HepG2 (cell line): ENCODE data around the gene MIOS. TPM values are rescaled to one million over a fixed set of nuclear protein-coding genes. Genes with fewer than 3 reads are reported as not detected.
A peak's percentile ranks its signal among the peaks of the same experiment; 100 is the strongest.

Experiments
- ARHGAP35 ChIP-seq: sonication (generic); formaldehyde crosslinking; IDR thresholded peaks from 2 replicates; pipeline ENCODE4 v1.9.0; 2022; ENCODE audit warnings: mild to moderate bottlenecking, inconsistent platforms, moderate library complexity, missing genetic modification reagents, borderline replicate concordance
- BRD4 ChIP-seq: sonication (generic); formaldehyde crosslinking; IDR thresholded peaks from 2 replicates; pipeline ENCODE4 v1.4.0; 2020; ENCODE audit warnings: missing genetic modification reagents
- HES4 ChIP-seq: sonication (generic); formaldehyde crosslinking; IDR thresholded peaks from 2 replicates; pipeline ENCODE4 v1.9.0; 2021; ENCODE audit warnings: mild to moderate bottlenecking, missing genetic modification reagents, borderline replicate concordance
- MLLT10 ChIP-seq: sonication (generic); formaldehyde crosslinking; IDR thresholded peaks from 2 replicates; pipeline ENCODE4 v1.4.0; 2020; ENCODE audit warnings: missing genetic modification reagents
- YEATS4 ChIP-seq: sonication (generic); formaldehyde crosslinking; IDR thresholded peaks from 2 replicates; pipeline ENCODE4 v1.4.0; 2020; ENCODE audit warnings: missing genetic modification reagents, borderline replicate concordance
- ZNF720 ChIP-seq: sonication (generic); formaldehyde crosslinking; IDR thresholded peaks from 2 replicates; pipeline ENCODE4 v1.4.0; 2020; ENCODE audit warnings: missing genetic modification reagents
- ZSCAN30 ChIP-seq: sonication (generic); formaldehyde crosslinking; IDR thresholded peaks from 2 replicates; pipeline ENCODE4 v1.5.0; 2020; ENCODE audit warnings: mild to moderate bottlenecking, missing genetic modification reagents
- polyA plus RNA-seq, 8 experiments: library from polyadenylated mRNA; depleted of rRNA in 3 of 8; stranded (reverse) in 7 of 8; unstranded in 1 of 8; fragments of >200 nt; fragmentation: Illumina TruSeq in 4 of 8; extraction: Trizol in 4 of 8; gene quantifications; 2 replicates each; pipeline versions ENCODE4 v1.2.1 to v1.2.3, GENCODE V29; 2011 to 2016; ENCODE audit warnings: low read depth in 4 of 8, missing spikeins in 1 of 8, mixed read lengths in 1 of 8; ENCODE audit not compliant: insufficient read depth in 1 of 8
- total RNA-seq, 5 experiments: library from RNA; depleted of rRNA; stranded (reverse); fragments of >200 nt; fragmentation: Illumina TruSeq; extraction: Trizol; gene quantifications; 2 replicates each; pipeline ENCODE4 v1.2.3, GENCODE V29; 2016; ENCODE audit warnings: low read depth in 1 of 5
- TF ChIP-seq, protein P1 (sequence below): sonication (generic); formaldehyde crosslinking; IDR thresholded peaks from 2 replicates; pipeline ENCODE4 v1.8.1; 2022; ENCODE audit warnings: low read depth, mild to moderate bottlenecking, missing genetic modification reagents
- TF ChIP-seq, protein P2 (sequence below): sonication (generic); formaldehyde crosslinking; conservative IDR thresholded peaks from 2 replicates; pipeline ENCODE4 v1.8.0; 2022; ENCODE audit warnings: low read depth, missing genetic modification reagents
- TF ChIP-seq, protein P3 (sequence below): sonication (generic); formaldehyde crosslinking; IDR thresholded peaks from 2 replicates; pipeline ENCODE4 v1.9.0; 2021; ENCODE audit warnings: missing genetic modification reagents, borderline replicate concordance
- TF ChIP-seq, protein P4 (sequence below): IDR thresholded peaks from 2 replicates; pipeline ENCODE4 v1.6.1; 2016; ENCODE audit warnings: low read depth, control low read depth
- TF ChIP-seq, protein P5 (sequence below): sonication (generic); formaldehyde crosslinking; IDR thresholded peaks from 2 replicates; pipeline ENCODE4 v1.4.0; 2020; ENCODE audit warnings: missing genetic modification reagents, borderline replicate concordance
- TF ChIP-seq, protein P6 (sequence below): IDR thresholded peaks from 2 replicates; pipeline ENCODE4 v1.6.1; 2012; ENCODE audit warnings: inconsistent platforms

Gene MIOS
- total and polyA plus RNA-seq, 2 of the 13 experiments (the other 11 are each of a cell fraction or from before 2014, with no cell fraction given) = 15.2 to 33.5 TPM

DNA sequence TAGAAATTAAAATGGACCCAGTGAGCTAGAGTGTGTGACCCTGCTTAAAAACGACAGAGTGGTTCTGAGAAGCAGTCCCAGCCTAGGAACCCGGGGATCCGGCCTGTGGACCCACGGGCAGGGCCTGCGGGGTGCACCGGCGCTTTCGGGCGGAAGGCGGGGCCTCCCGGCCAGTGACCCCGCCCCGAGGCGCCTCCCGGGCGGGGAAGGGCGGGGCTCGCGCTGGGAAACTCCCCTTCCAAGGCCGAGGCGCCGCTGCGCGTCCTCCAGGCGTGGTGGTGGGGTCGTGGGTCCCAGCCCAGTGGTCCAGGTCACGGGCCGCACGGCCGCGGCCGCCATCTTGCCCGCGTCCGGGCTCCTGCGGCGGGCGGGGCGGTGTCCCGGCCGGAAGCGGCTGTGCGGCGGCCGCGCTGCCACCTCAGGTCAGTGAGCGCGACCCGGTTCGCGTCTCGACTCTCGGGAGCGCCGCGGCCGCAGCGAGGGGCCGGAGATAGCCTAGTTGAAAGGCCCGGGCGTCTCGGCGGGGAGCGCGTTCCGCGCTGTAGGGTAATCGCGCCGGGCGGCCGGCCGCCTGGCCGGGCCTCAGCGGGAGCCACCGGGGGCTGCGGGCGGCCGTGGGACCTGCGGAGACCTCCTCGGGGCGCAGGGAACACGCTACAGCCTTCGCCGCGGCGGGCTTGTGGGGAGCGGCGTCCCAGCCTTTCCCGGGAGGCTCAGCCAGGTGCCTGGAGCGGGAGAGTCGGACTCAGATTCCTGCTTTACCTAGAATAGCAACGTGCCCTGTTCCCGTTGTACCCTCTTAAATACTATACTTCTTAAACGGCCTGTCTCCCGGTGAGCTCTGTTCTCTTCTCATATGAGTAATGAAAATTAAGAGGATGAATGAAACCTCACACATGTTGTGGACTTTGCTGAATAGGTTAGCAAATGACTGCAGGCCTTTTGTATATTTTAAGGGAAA is at the start of gene MIOS (continued):
- TF ChIP-seq, protein P1, sequence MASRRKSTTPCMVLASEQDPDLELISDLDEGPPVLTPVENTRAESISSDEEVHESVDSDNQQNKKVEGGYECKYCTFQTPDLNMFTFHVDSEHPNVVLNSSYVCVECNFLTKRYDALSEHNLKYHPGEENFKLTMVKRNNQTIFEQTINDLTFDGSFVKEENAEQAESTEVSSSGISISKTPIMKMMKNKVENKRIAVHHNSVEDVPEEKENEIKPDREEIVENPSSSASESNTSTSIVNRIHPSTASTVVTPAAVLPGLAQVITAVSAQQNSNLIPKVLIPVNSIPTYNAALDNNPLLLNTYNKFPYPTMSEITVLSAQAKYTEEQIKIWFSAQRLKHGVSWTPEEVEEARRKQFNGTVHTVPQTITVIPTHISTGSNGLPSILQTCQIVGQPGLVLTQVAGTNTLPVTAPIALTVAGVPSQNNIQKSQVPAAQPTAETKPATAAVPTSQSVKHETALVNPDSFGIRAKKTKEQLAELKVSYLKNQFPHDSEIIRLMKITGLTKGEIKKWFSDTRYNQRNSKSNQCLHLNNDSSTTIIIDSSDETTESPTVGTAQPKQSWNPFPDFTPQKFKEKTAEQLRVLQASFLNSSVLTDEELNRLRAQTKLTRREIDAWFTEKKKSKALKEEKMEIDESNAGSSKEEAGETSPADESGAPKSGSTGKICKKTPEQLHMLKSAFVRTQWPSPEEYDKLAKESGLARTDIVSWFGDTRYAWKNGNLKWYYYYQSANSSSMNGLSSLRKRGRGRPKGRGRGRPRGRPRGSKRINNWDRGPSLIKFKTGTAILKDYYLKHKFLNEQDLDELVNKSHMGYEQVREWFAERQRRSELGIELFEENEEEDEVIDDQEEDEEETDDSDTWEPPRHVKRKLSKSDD (CRISPR knock-in tag) = 0 out of 2 replicates have a peak, but pooled peaks have one; percentile 61
- TF ChIP-seq BRD4 (CRISPR knock-in tag) = no peak
- no peak for TF ChIP-seq MLLT10 (CRISPR knock-in tag)
- TF ChIP-seq, protein P2, sequence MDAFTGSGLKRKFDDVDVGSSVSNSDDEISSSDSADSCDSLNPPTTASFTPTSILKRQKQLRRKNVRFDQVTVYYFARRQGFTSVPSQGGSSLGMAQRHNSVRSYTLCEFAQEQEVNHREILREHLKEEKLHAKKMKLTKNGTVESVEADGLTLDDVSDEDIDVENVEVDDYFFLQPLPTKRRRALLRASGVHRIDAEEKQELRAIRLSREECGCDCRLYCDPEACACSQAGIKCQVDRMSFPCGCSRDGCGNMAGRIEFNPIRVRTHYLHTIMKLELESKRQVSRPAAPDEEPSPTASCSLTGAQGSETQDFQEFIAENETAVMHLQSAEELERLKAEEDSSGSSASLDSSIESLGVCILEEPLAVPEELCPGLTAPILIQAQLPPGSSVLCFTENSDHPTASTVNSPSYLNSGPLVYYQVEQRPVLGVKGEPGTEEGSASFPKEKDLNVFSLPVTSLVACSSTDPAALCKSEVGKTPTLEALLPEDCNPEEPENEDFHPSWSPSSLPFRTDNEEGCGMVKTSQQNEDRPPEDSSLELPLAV (CRISPR knock-in tag) = no peak
- TF ChIP-seq ZSCAN30 (CRISPR knock-in tag) = no peak
- no peak for TF ChIP-seq ZNF720 (CRISPR knock-in tag)
- TF ChIP-seq, protein P3, sequence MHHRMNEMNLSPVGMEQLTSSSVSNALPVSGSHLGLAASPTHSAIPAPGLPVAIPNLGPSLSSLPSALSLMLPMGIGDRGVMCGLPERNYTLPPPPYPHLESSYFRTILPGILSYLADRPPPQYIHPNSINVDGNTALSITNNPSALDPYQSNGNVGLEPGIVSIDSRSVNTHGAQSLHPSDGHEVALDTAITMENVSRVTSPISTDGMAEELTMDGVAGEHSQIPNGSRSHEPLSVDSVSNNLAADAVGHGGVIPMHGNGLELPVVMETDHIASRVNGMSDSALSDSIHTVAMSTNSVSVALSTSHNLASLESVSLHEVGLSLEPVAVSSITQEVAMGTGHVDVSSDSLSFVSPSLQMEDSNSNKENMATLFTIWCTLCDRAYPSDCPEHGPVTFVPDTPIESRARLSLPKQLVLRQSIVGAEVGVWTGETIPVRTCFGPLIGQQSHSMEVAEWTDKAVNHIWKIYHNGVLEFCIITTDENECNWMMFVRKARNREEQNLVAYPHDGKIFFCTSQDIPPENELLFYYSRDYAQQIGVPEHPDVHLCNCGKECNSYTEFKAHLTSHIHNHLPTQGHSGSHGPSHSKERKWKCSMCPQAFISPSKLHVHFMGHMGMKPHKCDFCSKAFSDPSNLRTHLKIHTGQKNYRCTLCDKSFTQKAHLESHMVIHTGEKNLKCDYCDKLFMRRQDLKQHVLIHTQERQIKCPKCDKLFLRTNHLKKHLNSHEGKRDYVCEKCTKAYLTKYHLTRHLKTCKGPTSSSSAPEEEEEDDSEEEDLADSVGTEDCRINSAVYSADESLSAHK (CRISPR knock-in tag) = no peak
- TF ChIP-seq, protein P4, sequence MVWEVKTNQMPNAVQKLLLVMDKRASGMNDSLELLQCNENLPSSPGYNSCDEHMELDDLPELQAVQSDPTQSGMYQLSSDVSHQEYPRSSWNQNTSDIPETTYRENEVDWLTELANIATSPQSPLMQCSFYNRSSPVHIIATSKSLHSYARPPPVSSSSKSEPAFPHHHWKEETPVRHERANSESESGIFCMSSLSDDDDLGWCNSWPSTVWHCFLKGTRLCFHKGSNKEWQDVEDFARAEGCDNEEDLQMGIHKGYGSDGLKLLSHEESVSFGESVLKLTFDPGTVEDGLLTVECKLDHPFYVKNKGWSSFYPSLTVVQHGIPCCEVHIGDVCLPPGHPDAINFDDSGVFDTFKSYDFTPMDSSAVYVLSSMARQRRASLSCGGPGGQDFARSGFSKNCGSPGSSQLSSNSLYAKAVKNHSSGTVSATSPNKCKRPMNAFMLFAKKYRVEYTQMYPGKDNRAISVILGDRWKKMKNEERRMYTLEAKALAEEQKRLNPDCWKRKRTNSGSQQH (CRISPR knock-in tag) = no peak
- no peak for TF ChIP-seq ARHGAP35 (CRISPR knock-in tag)
- TF ChIP-seq YEATS4 (CRISPR knock-in tag) = peak; percentile 93
- TF ChIP-seq HES4 (CRISPR knock-in tag) = peak; percentile 76; the same call in 1 of the 2 replicates
- TF ChIP-seq, protein P5, sequence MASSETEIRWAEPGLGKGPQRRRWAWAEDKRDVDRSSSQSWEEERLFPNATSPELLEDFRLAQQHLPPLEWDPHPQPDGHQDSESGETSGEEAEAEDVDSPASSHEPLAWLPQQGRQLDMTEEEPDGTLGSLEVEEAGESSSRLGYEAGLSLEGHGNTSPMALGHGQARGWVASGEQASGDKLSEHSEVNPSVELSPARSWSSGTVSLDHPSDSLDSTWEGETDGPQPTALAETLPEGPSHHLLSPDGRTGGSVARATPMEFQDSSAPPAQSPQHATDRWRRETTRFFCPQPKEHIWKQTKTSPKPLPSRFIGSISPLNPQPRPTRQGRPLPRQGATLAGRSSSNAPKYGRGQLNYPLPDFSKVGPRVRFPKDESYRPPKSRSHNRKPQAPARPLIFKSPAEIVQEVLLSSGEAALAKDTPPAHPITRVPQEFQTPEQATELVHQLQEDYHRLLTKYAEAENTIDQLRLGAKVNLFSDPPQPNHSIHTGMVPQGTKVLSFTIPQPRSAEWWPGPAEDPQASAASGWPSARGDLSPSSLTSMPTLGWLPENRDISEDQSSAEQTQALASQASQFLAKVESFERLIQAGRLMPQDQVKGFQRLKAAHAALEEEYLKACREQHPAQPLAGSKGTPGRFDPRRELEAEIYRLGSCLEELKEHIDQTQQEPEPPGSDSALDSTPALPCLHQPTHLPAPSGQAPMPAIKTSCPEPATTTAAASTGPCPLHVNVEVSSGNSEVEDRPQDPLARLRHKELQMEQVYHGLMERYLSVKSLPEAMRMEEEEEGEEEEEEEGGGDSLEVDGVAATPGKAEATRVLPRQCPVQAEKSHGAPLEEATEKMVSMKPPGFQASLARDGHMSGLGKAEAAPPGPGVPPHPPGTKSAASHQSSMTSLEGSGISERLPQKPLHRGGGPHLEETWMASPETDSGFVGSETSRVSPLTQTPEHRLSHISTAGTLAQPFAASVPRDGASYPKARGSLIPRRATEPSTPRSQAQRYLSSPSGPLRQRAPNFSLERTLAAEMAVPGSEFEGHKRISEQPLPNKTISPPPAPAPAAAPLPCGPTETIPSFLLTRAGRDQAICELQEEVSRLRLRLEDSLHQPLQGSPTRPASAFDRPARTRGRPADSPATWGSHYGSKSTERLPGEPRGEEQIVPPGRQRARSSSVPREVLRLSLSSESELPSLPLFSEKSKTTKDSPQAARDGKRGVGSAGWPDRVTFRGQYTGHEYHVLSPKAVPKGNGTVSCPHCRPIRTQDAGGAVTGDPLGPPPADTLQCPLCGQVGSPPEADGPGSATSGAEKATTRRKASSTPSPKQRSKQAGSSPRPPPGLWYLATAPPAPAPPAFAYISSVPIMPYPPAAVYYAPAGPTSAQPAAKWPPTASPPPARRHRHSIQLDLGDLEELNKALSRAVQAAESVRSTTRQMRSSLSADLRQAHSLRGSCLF (CRISPR knock-in tag) = no peak
- TF ChIP-seq, protein P6, sequence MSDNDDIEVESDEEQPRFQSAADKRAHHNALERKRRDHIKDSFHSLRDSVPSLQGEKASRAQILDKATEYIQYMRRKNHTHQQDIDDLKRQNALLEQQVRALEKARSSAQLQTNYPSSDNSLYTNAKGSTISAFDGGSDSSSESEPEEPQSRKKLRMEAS = peak; percentile 73; the same call in 1 of the 2 replicates
